Stimulated activated CD4-positive, alpha-beta T cell treated with anti-CD3 and anti-CD28 coated beads, Interleukin-2, amount 100 ng/mL, for 48 hours (primary cell): ENCODE measurements around the gene GNAO1.

Source experiments
- DNase-seq, 2 donors: peaks; one replicate each; pipeline ENCODE4 v3.0.0-alpha.2; 2020

GNAO1 gene

DNA sequence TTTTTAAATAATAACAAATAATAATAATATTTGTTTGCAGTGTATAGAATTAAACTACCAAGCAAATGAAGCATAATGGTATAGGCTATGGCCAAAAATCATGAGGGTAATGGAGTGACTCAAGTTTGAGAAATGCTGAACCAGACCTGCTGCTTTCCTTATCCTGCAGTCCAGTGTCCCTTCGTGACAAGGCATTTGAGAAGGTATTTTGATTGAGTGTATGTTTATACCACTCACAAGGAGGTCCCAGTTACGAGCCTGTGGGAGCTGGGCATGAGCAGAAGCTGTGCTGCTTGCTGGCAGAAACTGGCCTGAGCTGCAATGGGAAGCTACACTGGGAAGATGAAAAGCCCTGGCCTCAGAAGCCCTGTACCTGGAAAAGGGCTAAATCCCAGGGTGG, 50.3 kb downstream of the GNAO1 start:
- no peak for DNase-seq

DNA sequence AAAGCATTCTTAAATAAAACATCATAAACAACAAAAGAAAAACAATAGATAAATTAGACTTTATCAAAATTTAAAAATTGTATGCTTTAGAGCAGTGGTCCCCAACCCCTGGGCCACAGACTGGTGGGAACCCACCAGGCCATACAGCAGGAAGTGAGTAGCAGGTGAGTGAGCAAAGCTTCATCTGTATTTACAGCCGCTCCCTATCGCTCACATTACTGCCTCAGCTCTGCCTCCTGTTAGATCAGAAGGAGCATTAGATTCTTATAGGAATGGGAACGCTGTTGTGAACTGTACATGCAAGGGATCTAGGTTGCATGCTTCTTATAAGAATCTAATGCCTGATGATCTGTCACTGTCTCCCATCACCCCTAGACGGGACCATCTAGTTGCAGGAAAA, 51.5 kb downstream of the GNAO1 start:
- no peak for DNase-seq

DNA sequence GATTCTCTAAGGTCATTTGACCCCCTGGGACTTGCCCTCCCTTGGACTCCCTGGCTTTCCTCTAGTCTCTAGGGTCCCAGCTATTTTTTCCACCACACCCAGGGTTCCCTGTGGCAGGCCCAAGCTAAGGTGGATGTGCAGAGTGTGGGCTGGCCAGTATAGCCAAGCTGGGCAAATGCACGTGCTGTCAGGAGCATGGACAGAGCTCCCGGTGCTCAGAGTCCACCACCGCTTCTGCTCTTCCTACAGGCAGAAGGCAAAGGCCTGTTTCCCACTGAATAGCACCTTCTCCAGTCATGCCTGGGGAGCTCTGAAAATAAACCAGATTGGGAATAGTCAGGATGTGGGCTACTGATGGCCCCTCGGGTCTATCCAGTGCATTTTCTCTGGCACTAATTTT, 53.3 kb downstream of the GNAO1 start:
- DNase-seq, result no peak

DNA sequence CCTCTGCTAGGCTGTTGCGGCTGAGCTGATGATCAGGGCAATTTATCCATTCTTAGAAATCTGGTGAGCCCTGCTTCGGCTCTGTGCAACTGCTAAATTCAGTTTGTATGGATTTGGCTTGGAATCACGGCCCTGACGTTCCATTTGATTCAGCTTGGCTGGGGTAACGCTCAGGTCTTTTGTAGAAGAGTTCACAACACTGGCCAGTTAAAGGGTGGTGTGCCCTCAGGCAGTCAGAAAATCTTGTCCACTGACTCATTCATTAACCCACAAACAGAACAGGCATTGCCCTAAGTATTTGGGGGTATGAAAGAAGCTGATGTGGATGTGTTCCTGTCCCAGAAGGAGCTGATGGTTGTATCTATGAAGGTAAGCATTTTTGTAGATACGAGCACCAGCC, 53.9 kb downstream of the GNAO1 start:
- no peak for DNase-seq

- no peak for DNase-seq
Measured at GRCh38 chr16:56246051-56246817, 54.9 kb downstream of the GNAO1 start.

- no peak for DNase-seq
Measured at GRCh38 chr16:56247018-56247417, 55.7 kb downstream of the GNAO1 start.

DNA sequence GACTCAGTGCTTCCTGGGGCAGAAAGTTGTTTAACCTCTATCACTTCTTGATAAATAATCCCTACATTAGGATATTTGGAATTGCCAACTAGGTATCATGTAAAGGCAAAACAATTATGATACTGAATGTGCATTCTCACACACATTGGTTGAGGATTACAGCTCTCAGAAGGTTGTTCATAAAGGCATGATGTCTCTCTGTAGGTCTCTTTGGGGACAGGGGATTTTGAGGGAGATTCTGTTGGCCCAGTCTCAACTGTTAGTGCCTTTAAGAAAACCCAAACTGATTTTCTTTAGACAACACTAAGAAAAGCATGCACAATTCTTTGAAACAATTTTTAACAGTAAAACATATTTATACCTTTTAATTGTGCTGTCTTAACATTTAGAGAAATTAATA, 56.5 kb downstream of the GNAO1 start:
- DNase-seq, result no peak

- no peak for DNase-seq
Measured at GRCh38 chr16:56252835-56253234, 61.5 kb downstream of the GNAO1 start.

DNA sequence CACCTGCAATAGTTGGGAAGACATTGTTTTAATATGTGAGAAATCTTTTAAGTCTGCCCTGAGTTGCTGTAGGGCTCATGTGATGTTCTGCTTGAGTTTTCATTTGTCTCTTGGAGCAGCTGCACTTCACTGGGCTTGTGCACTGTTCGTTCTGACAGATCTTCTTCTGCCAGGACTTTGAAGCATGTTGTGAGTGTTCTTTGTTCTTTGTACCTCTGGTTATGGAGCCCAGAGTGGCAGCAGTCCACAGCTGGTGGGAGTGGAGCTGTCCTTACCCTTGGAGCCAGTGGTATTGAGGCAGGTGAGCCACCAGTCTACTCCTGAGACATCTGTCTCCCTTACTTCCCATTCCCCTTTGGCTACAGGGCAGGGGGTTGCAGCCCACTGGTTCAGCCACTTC, 64.6 kb downstream of the GNAO1 start:
- no peak for DNase-seq

DNA sequence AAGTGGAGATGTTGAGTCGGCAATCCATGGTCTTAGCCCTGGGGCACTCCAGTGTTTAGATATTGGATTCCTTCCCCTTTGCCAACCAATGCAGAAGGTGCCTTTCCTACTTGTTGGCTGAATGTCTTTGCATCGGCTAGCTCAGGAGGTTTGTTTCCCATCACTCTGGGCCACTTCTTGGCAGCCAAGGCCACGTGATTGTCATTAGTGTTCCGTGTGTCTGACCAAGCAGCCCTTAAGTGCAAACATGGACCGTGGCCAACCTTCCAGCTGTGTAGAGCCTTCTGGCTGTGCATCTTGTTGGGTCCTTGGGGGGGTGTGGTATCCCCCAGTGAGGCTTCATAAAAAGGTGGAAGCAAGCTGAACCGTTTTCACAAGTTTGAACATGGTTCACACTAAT, 66.0 kb downstream of the GNAO1 start:
- DNase-seq, result no peak

GRCh38 chr16:56257666-56258342, 66.5 kb downstream of the GNAO1 start:
- DNase-seq, result no peak

DNA sequence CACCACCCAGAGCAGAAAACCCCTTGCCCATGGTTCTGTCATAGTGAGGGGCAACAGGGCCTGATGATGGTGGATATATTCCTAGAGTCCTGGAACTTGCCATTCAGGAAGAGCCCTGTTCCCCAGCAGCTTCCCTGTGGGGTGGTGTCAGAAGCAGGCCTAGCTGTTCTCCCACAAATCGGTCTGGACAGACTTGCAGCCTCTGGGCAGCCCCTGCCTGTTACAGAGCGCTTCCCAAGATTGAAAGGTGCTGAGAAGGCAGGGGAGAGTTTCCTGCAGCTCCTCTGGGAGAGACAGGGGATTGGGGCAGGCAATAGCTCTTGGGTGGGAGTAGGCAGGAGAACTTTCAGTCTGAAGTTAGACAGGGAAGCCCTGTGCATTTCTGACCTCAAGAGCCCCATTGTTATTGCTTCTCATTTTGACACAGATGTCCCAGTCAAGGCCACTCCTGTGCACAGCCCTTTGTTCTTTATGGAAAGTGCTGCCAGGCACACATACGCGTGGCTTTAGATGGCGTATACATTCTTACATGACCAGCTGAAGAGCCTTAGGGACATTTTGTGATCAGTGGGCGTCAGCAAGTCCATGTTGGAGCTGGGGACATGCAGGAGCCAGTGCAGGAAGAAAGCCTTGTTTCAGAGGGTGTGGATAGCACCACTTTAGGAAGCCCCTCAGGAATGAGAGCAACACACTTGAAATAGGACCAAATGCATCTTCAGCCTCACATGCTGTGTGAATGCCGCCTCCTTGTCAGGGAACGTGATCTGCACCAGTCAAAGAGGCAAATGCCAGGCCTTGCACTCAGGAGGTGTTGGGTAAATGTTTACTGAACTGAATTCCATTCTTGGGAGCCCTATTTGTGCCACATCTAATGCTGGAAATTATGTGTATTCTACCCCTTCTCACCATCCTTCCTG, 67.5 kb downstream of the GNAO1 start:
- no peak for DNase-seq

DNA sequence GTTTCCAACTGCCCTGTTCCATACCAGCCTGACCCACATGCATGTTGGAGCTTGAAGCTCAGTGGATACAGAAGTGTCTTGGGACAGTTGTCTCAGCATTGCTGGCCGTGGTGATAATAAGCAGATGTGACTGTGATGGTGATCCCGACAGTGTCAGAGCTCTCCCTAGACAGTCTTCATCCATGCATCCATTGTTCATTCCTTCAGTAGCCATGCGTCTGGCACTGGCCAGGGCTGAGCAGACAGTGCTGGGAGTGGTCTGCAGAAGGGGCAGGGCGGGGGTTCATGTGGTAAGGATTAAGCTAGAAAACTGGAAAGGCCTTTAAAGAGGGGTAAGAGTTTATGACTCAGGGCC, 68.1 kb downstream of the GNAO1 start:
- no peak for DNase-seq

- DNase-seq, result no peak
Measured at GRCh38 chr16:56260378-56261160, 69.3 kb downstream of the GNAO1 start.

DNA sequence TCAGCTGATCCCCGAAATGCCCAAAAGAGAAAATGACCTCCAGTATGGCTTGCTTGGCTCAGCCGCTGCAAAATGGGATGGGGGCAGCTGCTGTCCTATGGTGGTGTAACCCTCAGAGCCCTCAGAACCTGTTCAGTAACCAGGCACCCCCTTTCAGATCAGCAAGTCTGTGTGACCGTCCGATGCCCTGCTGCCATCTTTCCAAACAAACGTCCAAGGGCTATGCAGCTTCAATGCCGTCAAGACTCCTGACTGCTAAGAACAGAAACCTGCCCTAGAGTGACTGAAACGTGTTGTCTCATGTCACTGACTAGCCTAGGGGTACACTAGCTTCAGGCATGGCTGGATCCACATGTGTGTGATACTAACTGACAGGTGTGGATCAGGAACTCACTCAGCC, 70.4 kb downstream of the GNAO1 start:
- no peak for DNase-seq

GRCh38 chr16:56262148-56262547, 70.9 kb downstream of the GNAO1 start:
- DNase-seq, result no peak

DNA sequence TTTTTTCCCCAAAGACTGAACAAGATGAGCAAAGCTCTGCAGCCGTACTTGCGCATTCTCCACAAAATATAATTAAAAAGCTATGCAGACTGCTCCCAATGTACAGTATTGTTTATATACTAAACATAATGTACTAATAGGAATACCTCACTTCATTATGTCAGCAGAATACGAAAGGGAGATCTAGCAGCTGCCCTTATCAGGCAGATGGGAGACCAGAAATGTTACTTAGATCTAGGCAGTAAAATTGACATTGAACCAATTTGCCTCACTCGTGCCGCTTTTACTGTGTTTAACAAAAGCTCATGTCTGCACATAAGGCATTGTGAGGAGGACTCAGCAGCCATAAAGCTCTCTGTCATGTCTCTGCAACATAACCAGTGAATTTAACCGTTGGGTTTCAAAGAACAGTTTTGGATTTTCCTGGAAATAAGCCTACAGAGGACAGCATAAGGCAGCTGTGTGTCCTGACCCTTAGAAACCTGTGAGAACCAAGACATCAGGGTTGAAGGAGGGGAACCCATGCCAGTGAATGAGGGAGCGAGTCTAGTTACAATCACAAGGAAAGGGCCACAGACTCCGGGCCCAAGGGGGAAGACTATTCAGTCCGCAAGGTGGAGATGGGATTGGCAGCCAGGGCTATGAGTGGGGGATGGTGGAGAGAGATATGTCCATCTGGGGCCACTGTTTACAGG, 71.4 kb downstream of the GNAO1 start:
- no peak for DNase-seq

GRCh38 chr16:56263711-56264608, 72.7 kb downstream of the GNAO1 start:
- no peak for DNase-seq

DNA sequence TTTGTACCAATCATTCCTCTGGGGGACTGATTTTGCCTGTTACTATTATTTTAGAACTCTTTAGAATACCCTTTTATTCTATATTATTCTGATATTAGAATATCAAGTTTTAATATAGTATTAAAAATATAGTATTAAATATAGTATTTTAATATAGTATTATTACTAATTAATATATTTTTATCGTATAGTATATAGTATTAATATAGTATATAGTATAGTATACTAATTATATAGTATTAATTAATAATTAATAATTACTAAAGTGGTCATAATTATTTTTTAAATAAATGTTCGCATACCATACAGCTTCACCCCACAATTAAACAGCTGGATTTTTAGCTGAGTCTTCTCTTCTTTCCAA, 73.3 kb downstream of the GNAO1 start:
- no peak for DNase-seq

- DNase-seq, result no peak
Measured at GRCh38 chr16:56265184-56265583, 73.9 kb downstream of the GNAO1 start.

DNA sequence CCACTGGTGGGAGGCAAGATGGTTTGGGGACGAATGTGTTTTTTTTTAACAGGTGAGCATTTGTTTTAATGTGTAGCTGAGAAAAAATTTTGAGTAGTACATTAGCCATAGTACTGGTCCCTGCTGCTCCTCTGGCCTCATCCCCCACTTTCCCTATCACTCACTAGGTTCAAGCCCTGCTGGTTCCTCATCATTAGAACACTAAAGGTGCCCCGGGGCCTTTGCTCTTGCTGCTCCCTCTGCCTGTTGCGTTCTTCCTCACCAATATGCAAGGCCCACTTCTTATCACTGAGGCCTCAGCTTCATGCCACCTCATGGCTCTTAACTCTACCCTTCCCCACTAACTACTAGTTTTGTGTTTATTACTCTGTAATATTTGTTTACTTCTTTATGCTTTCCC, 74.5 kb downstream of the GNAO1 start:
- DNase-seq, result no peak
